HG02981 (cell line): ENCODE measurements around the gene MGMT.

ENCODE experiments used
- ATAC-seq: cut with Tn5 transposase; IDR thresholded peaks from one replicate; pipeline ENCODE4 v1.9.1; 2021; ENCODE audit warnings: mild to moderate bottlenecking, moderate library complexity; ENCODE audit not compliant: unreplicated experiment

The MGMT gene

GRCh38 chr10:129615381-129615780, 148.3 kb downstream of the MGMT start:
- no peak for ATAC-seq

DNA sequence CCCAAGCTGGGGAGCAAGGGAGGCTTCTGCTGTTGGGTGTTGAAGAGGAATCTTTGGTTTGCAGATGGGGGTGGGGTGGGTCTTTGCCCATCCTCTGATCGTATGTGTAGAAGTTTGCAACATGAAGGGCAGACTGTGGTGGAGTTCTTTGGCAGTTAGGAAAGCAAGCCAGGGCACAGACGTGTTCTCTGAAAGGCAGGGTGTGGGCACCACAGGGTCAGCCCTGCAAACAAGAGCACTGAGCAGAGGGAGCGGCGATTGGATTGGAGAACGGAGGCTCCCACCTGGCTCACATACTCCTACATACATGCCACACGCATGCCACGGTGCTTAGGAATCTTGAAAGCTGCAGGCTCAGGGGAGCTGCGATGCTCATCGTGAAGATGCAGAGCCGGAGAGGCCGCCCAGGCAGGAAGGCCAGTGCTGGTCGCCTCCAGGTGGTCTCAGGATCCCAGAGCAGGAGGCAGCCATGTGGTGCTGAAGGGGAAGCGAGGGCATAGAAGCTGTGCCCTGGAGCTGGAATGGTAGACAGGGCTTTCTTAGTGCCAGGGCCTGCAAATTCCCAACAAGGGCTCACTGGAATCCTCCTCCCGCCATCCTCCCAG, 149.0 kb downstream of the MGMT start:
- no peak for ATAC-seq

DNA sequence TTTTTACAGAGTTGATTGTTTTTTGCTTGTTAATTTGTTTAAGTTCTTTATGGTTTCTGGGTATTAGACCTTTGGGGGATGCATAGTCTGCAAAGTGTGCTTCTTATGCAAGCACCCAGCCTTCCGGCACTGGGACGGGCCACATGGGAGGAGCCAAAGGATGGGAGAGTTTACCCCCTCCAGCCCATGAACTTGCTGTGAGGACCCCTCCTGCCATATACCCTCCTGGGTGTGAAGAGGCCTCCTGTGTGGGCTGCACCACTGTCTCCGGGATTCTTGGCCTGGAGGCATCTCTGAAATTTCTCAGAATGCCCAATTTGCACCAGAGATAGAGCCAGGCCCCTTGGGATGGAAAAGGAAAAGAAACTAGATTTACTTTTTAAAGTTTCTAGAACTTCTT, 150.7 kb downstream of the MGMT start:
- ATAC-seq, result no peak

DNA sequence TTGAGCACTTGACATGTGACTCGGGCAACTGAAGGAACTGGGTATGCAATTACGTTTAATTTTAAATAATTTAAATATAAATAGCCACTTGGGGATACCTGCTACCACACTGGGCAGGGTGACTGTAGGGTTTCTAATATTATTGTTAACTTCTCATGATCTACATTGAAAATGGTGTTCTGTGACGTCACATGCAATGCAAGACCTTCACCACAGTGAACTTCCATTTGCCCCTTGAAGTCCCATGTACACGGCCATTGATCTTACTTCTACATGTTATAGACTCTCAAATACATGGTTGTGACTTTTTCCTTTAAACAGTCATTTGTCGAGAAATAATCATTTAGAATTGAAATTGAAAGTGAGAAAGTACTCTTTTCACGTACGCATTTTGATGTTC, 154.0 kb downstream of the MGMT start:
- ATAC-seq, result no peak

- no peak for ATAC-seq
These were observed 154.7 kb downstream of the MGMT start for GRCh38 chr10:129621693-129622092.

- no peak for ATAC-seq
These were observed 155.2 kb downstream of the MGMT start for GRCh38 chr10:129622291-129622690.

- no peak for ATAC-seq
These were observed 155.7 kb downstream of the MGMT start for GRCh38 chr10:129622736-129623135.

DNA sequence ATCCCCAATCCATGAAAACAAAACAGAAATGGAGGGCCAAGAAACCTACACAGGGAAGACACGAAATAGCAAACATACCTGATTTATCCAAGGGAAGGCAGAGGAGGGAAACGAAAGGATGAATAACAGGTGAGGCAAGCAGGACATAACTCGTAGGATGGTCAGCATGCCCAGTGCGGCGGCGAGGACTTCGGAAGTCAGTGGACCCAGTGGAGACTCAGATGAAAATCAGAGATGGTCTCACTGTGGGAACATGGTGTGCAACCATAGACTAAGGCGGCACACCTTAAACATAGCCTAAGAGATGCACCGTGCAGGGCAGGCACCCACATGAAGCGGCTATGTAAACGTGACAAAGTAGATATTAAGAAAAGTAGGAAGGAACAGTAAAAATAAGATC, 157.5 kb downstream of the MGMT start:
- ATAC-seq, result no peak

- no peak for ATAC-seq
These were observed 159.3 kb downstream of the MGMT start for GRCh38 chr10:129626309-129626708.

DNA sequence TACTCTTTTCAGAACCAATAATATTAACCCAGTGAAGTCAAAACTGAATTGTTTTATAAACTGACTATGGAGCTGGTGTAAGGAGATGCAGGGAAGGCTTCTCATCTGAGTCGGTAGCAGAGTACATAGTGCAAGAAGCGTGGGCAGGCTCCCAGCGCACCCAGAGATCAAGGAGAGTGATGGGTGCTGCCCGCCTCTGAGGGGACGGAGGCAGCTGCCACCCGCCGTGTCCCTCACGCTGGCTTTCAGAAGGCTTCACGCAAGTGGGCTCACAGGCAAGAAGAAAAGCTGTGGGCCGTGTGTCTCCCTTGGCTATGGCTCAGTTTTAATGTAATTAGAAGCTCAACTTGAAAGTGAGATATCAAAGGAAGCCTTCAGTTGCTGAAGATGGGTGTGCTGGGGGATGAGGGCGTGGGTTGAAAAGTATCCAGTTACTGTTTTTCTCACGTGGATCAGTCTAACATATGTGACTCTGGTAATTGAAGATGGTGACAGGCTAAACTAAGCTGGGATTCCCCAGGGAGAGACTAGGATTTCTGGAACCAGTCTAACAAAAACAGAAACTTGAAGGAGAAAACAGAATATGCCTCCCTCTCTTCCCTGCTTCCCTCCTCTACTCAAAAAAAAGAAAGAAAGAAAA, 159.9 kb downstream of the MGMT start:
- no peak for ATAC-seq

DNA sequence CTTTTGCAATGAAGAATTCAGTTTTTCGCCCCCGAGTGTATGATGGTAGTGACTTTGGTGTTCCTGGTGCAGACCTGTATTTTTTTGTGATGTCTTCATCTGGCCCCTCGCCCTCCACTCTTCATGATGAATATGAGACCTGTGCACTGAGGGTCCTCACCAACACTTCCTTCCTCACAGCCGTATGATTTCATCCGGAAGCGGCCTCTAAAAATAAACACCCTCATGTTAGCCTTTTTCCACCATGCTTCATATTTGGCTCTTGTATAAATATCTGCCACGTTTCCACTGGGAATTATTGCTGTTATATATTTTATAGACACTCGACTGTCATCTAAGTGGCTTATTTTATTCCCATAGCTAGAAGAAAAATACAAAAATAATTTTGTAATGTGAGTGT, 160.4 kb downstream of the MGMT start:
- no peak for ATAC-seq

DNA sequence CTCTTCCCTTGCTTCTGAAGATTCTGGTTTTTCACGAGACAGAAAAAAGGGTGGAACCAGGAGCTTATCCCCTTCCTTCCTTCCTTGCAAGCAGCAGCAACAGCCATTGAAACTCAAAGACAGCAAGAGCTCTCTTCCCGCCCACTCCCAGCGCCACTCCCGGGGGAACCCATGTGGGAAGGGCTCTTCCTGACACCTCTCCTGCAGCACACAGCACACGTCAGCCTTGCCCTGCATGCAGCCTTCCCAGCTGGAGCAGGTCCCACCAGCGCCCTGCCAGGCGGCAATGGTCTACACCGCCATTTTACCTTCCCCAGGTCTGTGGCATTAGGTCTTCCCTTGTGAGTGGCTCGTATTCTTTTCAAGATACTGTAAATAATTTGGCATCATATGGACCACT, 161.8 kb downstream of the MGMT start:
- no peak for ATAC-seq

DNA sequence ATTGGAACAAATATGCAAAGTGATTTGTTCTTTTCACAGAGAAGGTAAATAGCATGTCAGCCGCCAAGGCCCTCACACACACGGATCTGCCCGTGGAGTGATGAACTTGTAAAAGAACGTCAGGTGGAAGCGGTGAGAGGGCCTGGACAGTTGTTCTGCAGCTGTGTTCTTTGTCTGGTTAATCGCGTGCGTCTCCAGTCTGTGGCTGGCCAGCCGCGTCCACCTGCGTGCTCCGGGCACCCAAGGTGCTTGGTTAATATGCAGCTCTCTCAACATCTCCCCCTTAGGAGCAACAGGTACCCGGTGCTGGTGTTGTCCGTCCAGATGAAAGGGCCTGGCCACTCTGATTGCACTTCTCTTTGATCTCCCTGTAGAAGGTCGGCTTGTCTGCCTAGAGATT, 162.9 kb downstream of the MGMT start:
- ATAC-seq, result no peak

GRCh38 chr10:129631006-129631405, 164.0 kb downstream of the MGMT start:
- ATAC-seq, result no peak

DNA sequence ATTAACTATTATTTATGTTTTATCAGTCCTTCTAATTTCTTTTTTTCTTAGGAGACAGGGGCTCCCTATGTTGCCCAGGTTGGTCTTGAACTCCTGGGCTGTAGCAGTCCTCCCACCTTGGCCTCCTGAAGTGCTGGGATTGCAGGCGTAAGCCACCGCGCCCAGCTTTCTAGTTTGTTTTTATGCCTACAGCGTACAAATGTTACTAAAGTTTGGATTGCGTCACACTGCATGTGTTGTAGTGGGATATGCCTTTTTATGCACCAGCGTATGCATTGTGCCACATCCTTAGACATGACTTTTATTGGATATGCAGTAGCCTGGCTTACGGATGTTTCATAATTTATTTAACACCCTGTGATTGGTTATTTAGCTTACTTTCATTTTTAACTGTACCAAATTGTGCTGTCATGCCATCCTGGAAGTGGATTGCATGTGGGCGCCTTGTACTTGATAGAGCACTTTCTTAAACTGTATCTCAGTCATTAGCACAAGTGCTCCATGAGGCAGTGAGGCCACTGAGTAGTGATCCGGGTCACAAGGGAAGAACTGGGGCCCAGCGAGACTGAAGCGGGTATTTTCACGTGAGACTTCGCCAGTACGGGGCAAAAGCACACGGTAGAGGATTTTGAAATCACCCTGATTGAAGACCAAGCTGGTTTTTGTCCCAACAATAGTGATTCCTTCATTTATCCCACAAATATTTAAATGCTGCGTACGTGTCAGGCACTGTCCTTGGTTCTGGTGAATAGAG, 165.0 kb downstream of the MGMT start:
- no peak for ATAC-seq

- ATAC-seq, result no peak
These were observed 170.0 kb downstream of the MGMT start for GRCh38 chr10:129637010-129637409.

DNA sequence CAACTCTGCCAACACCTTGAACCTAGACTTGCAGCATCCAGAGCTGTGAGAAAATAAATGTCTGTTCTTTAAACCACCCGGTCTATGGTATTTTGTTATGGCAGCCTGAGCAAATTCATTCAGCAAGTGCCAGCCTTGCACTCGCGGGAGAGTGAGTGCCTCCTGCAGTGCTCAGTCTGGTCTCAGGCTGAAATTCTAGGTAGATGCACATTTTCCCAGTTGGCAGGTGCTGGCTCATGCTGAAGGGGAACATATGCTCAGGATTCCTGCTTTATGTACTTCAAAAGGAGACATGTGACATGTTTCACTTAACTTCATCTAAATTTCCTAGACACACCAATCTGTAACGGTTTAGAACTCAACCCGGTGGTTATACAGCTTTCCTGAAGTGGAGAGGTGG, 170.8 kb downstream of the MGMT start:
- no peak for ATAC-seq

GRCh38 chr10:129641351-129641750, 174.3 kb downstream of the MGMT start:
- ATAC-seq, result no peak

DNA sequence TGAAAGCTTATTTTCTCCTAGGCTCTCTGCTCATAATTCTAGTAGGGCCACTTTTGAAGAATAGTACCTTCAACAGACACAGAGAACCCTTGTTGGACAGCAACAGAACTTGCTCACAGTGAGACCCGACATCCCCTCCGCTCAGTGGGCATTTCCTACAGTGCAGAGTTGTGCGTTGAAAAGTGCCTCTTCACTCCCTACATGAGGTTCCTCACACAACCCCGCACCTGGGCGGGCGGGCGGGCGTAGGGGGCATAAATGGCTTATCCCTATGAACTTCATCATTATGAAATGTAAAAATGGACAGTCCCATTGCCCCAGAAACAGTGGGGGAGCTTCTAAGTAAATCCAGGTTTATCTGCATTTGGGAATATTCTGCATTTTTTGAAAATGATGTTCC, 174.9 kb downstream of the MGMT start:
- no peak for ATAC-seq

- no peak for ATAC-seq
These were observed 175.4 kb downstream of the MGMT start for GRCh38 chr10:129642427-129642826.

- ATAC-seq, result no peak
These were observed 176.2 kb downstream of the MGMT start for GRCh38 chr10:129643266-129643665.

- no peak for ATAC-seq
These were observed 178.4 kb downstream of the MGMT start for GRCh38 chr10:129645487-129645886.
